Fibroblast of pulmonary artery (primary cell): ENCODE measurements around the gene FOXN3.

Experiments used
- DNase-seq: peaks from one replicate; pipeline ENCODE4 v3.0.0-alpha.2; 2010; ENCODE audit warnings: low read depth
- H3K4me3 ChIP-seq: replicated peaks from 2 replicates; pipeline ENCODE4 v1.5.1; 2011; ENCODE audit warnings: low read depth, mild to moderate bottlenecking, control low read depth, low read length, moderate library complexity
- CTCF ChIP-seq: IDR thresholded peaks from 2 replicates; pipeline ENCODE4 v1.5.1; 2011; ENCODE audit warnings: mild to moderate bottlenecking, control low read depth, low read length, inconsistent platforms; ENCODE audit errors: missing control alignments

Gene FOXN3

GRCh38 chr14:89144066-89144465, 273.0 kb downstream of the FOXN3 start:
- TF ChIP-seq CTCF: no peak
- H3K4me3 ChIP-seq: no peak overlapping the region

GRCh38 chr14:89143595-89143994, 273.4 kb downstream of the FOXN3 start:
- TF ChIP-seq CTCF: no peak
- no peak for DNase-seq

More at GRCh38 chr14:89144066-89144465, 273.0 kb downstream of the FOXN3 start:
- DNase-seq: no peak

GRCh38 chr14:89142366-89142765, 274.7 kb downstream of the FOXN3 start:
- H3K4me3 ChIP-seq: no peak overlapping the region
- TF ChIP-seq CTCF: no peak
- no peak for DNase-seq

More at GRCh38 chr14:89143595-89143994, 273.4 kb downstream of the FOXN3 start:
- no peak overlapping the region for H3K4me3 ChIP-seq

GRCh38 chr14:89141862-89142261, 275.2 kb downstream of the FOXN3 start:
- H3K4me3 ChIP-seq: no peak overlapping the region
- no peak for DNase-seq
- no peak for TF ChIP-seq CTCF

DNA sequence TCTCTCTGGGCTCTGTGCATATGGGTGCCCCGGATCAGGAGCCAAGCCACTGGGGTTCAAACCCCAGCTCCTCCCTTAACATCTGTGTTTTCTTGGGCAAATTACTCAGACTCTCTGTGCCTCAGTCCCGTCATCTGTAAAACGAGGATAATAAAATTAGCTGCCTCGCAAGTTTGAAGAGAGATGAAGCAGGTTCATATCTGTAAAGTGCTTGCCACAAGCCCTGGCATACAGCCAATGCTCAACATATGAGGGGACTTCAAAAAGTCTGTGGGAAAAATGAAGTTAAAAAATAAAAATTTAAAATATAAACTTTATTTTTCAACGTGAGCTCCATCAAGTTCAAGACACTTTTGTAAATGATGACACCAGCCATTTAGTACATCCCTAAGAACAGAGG, 276.7 kb downstream of the FOXN3 start:
- H3K4me3 ChIP-seq: no peak overlapping the region
- no peak for DNase-seq
- TF ChIP-seq CTCF: no peak

DNA sequence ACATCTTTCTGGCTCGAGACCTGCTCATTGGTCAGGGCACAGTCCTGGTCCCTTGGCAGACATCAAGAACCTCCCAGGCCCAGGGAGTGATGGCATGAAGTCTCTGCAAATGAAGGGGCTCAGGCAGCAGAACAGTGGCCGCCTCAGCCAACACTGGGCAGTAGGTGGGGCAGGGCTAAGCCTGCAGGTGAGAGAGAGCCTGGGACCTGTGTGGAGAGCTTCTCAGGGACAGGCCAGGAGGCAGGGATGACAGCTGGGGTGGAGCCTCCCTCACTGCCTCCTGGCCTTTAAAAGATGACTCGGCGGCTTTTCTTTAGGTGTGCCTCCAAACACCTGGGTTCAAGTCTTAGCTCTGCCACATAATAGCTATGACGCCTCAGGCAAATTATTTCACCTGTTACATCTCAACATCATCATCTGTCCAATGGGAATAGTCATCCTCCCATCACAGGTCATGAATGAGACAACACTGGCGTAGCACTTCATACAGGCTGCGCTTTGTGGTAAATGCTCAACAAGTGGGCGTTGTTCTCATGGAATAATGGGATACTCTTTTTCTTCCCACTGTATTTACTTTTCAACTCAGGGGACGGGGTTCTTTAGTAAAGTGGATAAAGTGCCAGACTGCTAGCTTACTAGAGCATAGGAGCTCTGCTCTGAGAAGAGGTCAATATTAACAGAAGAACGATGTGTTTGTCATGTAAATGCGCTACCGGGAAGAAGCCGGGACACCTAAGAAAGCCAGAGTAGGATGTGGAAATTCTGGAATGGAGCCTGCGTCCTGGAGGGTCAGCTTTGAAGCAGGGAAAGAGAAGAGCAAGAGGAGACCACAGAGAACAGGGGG, 277.4 kb downstream of the FOXN3 start:
- no peak overlapping the region for H3K4me3 ChIP-seq
- TF ChIP-seq CTCF: no peak
- no peak for DNase-seq

DNA sequence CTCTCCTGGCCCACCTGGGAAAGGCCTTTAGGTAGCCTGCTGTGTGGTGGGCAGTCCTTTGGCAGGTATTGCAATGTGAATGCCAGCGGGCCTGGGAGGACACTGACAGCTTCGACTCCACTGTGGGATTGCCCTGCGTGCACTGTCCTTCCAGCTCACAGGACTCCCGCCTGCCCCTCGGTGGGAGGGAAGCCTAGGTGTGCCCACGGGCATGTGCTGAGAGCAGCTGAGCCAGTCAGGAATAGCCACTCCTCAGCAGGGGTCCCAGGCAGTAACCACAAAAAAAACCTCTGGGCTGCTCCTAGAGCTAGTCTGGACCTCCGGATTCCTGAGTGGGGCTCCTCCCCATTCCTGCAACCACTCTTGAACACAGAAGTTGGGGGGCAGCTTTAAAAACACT, 278.2 kb downstream of the FOXN3 start:
- no peak for DNase-seq
- no peak overlapping the region for H3K4me3 ChIP-seq
- TF ChIP-seq CTCF: no peak
